ENCODE data around the gene ATP9B. TPM values are rescaled to one million over a fixed set of nuclear protein-coding genes. Genes with fewer than 3 reads are reported as not detected.

Gene ATP9B
- total and polyA plus RNA-seq, 7 donors: 6.5 to 66.5 (median 28.1) TPM

GRCh38 chr18:79380816-79381806 lies 311.9 kb downstream of the ATP9B start:
- 52 to 65% methylated on average over 30 of the region's 30 CpGs for WGBS, 2 donors

GRCh38 chr18:79381811-79382311 lies 312.7 kb downstream of the ATP9B start:
- Histone ChIP-seq H3K27ac (no peak overlapping the region), H3K9me3 (no peaks in the 10 kb centered on the region), H3K36me3 (peaks cover 0 to 16% (median 0%) of the 10 kb centered on the region in 4 donors), H3K27me3 (no peaks in the 10 kb centered on the region), H3K4me3 (no peak overlapping the region), H3K4me1 (peaks cover 0 to 20% (median 5%) of the 10 kb centered on the region in 4 donors)
- peak; percentile 59 for DNase-seq
- TF ChIP-seq POLR2A (IDR thresholded peaks at IDR 0.05): no peak
- no peak for TF ChIP-seq CTCF (IDR thresholded peaks at IDR 0.05)
- no peak for TF ChIP-seq POLR2AphosphoS5 (IDR thresholded peaks at IDR 0.05)
- intact Hi-C loops (cut with DNase I): no loop called here
- 63 to 83% methylated on average over 16 of the region's 16 CpGs for WGBS, 2 donors

More at GRCh38 chr18:79380816-79381806, 311.9 kb downstream of the ATP9B start:
- no peak overlapping the region for H3K27ac ChIP-seq
- intact Hi-C loops (cut with DNase I): loop anchor here (1.0 kb wide), 1 partner anchor 147 kb away; no protein-coding TSS in a partner anchor
- DNase-seq: peak; percentile 84
- no peak overlapping the region for H3K4me3 ChIP-seq
- TF ChIP-seq CTCF (IDR thresholded peaks at IDR 0.05) (peak; percentile 56 to 88 (median 80)), POLR2A (IDR thresholded peaks at IDR 0.05) (no peak), POLR2AphosphoS5 (IDR thresholded peaks at IDR 0.05) (peak in 2 of 4 donors; percentile 34 to 45), EP300 (IDR thresholded peaks at IDR 0.05) (no peak)
- H3K27me3 ChIP-seq: no peaks in the 10 kb centered on the region
- H3K9me3 ChIP-seq: no peaks in the 10 kb centered on the region
- peaks cover 0 to 17% (median 5%) of the 10 kb centered on the region in 4 donors for H3K4me1 ChIP-seq
- peaks cover 0 to 17% (median 0%) of the 10 kb centered on the region in 4 donors for H3K36me3 ChIP-seq

GRCh38 chr18:79382681-79383387 lies 313.6 kb downstream of the ATP9B start:
- peaks cover 0 to 6% (median 0%) of the 10 kb centered on the region in 4 donors for H3K36me3 ChIP-seq
- peak; percentile 70 for DNase-seq
- H3K9me3 ChIP-seq: no peaks in the 10 kb centered on the region
- H3K4me1 ChIP-seq: peaks cover 0 to 20% (median 5%) of the 10 kb centered on the region in 4 donors
- H3K4me3 ChIP-seq: no peak overlapping the region
- WGBS, 2 donors: 66 to 84% methylated on average over 27 of the region's 27 CpGs
- no peak overlapping the region for H3K27ac ChIP-seq
- no peaks in the 10 kb centered on the region for H3K27me3 ChIP-seq
- TF ChIP-seq POLR2A (IDR thresholded peaks at IDR 0.05): no peak
- no peak for TF ChIP-seq CTCF (IDR thresholded peaks at IDR 0.05)
- TF ChIP-seq POLR2AphosphoS5 (IDR thresholded peaks at IDR 0.05): no peak
- no peak for TF ChIP-seq EP300 (IDR thresholded peaks at IDR 0.05)
- intact Hi-C loops (cut with DNase I): no loop called here

- H3K27me3 ChIP-seq: no peaks in the 10 kb centered on the region
- H3K27ac ChIP-seq: no peak overlapping the region
- H3K4me1 ChIP-seq: peaks cover 0 to 20% (median 5%) of the 10 kb centered on the region in 4 donors
- no peak overlapping the region for H3K4me3 ChIP-seq
- intact Hi-C loops (cut with DNase I): no loop called here
- DNase-seq: peak; percentile 66
- no peaks in the 10 kb centered on the region for H3K9me3 ChIP-seq
- 63 to 86% methylated on average over 20 of the region's 20 CpGs for WGBS, 2 donors
- H3K36me3 ChIP-seq: no peaks in the 10 kb centered on the region
- no peak for TF ChIP-seq CTCF (IDR thresholded peaks at IDR 0.05)
Measured at GRCh38 chr18:79383388-79384056, 314.3 kb downstream of the ATP9B start.

Data from sigmoid colon (tissue), 7 donors.